H1 (cell line): ENCODE results near the gene DEFB123. TPM values are rescaled to one million over a fixed set of nuclear protein-coding genes. Genes with fewer than 3 reads are reported as not detected.

Experiments
- CTCF ChIA-PET: fragments of 300-600 bp; sonication (Branson Sonifier 250); formaldehyde crosslinking; loops from one replicate; lab custom pipeline; 2021; ENCODE audit not compliant: partially characterized antibody; lab: Charles Lee
- POLR2A ChIA-PET: fragments of 300-600 bp; sonication (Branson Sonifier 250); formaldehyde crosslinking; loops from one replicate; lab custom pipeline; 2021; ENCODE audit warnings: inconsistent platforms; ENCODE audit not compliant: partially characterized antibody; lab: Charles Lee
- DNase-seq, 2 experiments: peaks; one replicate each; pipeline versions ENCODE4 v3.0.0 to v3.0.0-alpha.2; 2010 to 2022; ENCODE audit warnings: low spot score in 2 of 2, low read depth in 1 of 2, mixed read lengths in 1 of 2
- FAIRE-seq: peaks from 2 replicates; lab custom pipeline; 2011; peaks lifted over from hg19 to GRCh38; lab: Jason Lieb, UNC
- H2AFZ ChIP-seq: 2 replicates; pipeline ENCODE4 v1.8.1; 2012; ENCODE audit warnings: low read length, inconsistent platforms
- H2AK5ac ChIP-seq: 2 replicates; pipeline ENCODE4 v1.6.1; 2013; ENCODE audit warnings: low read depth, low read length
- H2BK120ac ChIP-seq: replicated peaks from 2 replicates; pipeline ENCODE3; 2013; ENCODE audit warnings: low read depth, low read length, inconsistent platforms
- H2BK12ac ChIP-seq: 2 replicates; pipeline ENCODE4 v1.6.1; 2013; ENCODE audit warnings: low read depth, low read length
- H2BK15ac ChIP-seq: 2 replicates; pipeline ENCODE4 v1.6.1; 2013; ENCODE audit warnings: low read length
- H2BK20ac ChIP-seq: 2 replicates; pipeline ENCODE4 v1.6.1; 2013; ENCODE audit warnings: low read length
- H2BK5ac ChIP-seq: 2 replicates; pipeline ENCODE4 v1.6.1; 2013; ENCODE audit warnings: low read depth, low read length
- H3K14ac ChIP-seq: 2 replicates; pipeline ENCODE4 v1.6.1; 2013; ENCODE audit warnings: inconsistent platforms; ENCODE audit not compliant: insufficient read length
- H3K18ac ChIP-seq: 2 replicates; pipeline ENCODE4 v1.6.1; 2013; ENCODE audit warnings: low read length; ENCODE audit errors: extremely low read depth
- H3K23ac ChIP-seq: 2 replicates; pipeline ENCODE4 v1.6.1; 2013; ENCODE audit warnings: inconsistent platforms; ENCODE audit not compliant: insufficient read length
- H3K23me2 ChIP-seq: 2 replicates; pipeline ENCODE4 v1.6.1; 2013; ENCODE audit warnings: low read depth, low read length
- H3K27ac ChIP-seq: 2 replicates; pipeline ENCODE4 v1.6.1; 2011; ENCODE audit warnings: low read depth, low read length, inconsistent platforms
- H3K27me3 ChIP-seq, 4 experiments: replicated peaks in 1 of 4; 1 replicate in 1 of 4; 2 replicates in 3 of 4; pipeline versions ENCODE4 v1.6.1 to v1.8.1; 2011 to 2013; ENCODE audit warnings: low read length in 3 of 4, mild to moderate bottlenecking in 3 of 4, inconsistent platforms in 2 of 4, mixed read lengths in 2 of 4, moderate library complexity in 1 of 4; ENCODE audit not compliant: control insufficient read depth in 3 of 4, insufficient read depth in 3 of 4; ENCODE audit errors: extremely low read depth in 1 of 4
- H3K36me3 ChIP-seq, 4 experiments: 2 replicates each; pipeline versions ENCODE4 v1.6.1 to v1.8.1; 2011 to 2013; ENCODE audit warnings: mild to moderate bottlenecking in 4 of 4, low read length in 3 of 4, moderate library complexity in 2 of 4, control low read depth in 1 of 4, inconsistent platforms in 1 of 4; ENCODE audit not compliant: insufficient read depth in 4 of 4, control insufficient read depth in 2 of 4
- H3K4ac ChIP-seq: replicated peaks from 2 replicates; pipeline ENCODE3; 2013; ENCODE audit warnings: low read length, low read depth, mixed read lengths, inconsistent platforms; ENCODE audit not compliant: insufficient read length
- H3K4me1 ChIP-seq, 4 experiments: replicated peaks in 1 of 4; 1 replicate in 1 of 4; 2 replicates in 3 of 4; pipeline versions ENCODE4 v1.6.1 to v1.8.1; 2011 to 2013; ENCODE audit warnings: low read length in 3 of 4, inconsistent platforms in 2 of 4, mixed read lengths in 1 of 4; ENCODE audit not compliant: insufficient read depth in 4 of 4, control insufficient read depth in 3 of 4
- H3K4me2 ChIP-seq, 2 experiments: 2 replicates each; pipeline versions ENCODE4 v1.6.1 to v1.8.1; 2011 to 2013; ENCODE audit warnings: low read depth in 2 of 2, low read length in 2 of 2, control low read depth in 1 of 2, inconsistent platforms in 1 of 2, mild to moderate bottlenecking in 1 of 2; ENCODE audit not compliant: insufficient read depth in 1 of 2
- H3K4me3 ChIP-seq, 4 experiments: fragments of 200-600, 300-600 bp in 1 of 4; sonication (generic), shearing (Covaris generic), sonication (Bioruptor Twin) in 1 of 4; 2 replicates each; pipeline versions ENCODE4 v1.5.1 to v1.8.1; 2011 to 2016; ENCODE audit warnings: low read length in 4 of 4, low read depth in 3 of 4, control low read depth in 2 of 4, inconsistent platforms in 2 of 4, mild to moderate bottlenecking in 2 of 4, mixed read lengths in 1 of 4, moderate library complexity in 1 of 4; ENCODE audit not compliant: insufficient read depth in 2 of 4; ENCODE audit errors: extremely low read depth in 1 of 4
- H3K56ac ChIP-seq: replicated peaks from 2 replicates; pipeline ENCODE3; 2013; ENCODE audit warnings: low read depth, mild to moderate bottlenecking, mixed read lengths, low read length, inconsistent platforms; ENCODE audit not compliant: insufficient read length
- H3K79me1 ChIP-seq: 2 replicates; pipeline ENCODE4 v1.6.1; 2013; ENCODE audit warnings: low read depth, low read length, control low read depth
- H3K79me2 ChIP-seq, 2 experiments: 2 replicates each; pipeline versions ENCODE4 v1.6.1 to v1.8.1; 2012 to 2013; ENCODE audit warnings: low read length in 2 of 2, mild to moderate bottlenecking in 2 of 2, inconsistent platforms in 1 of 2; ENCODE audit not compliant: insufficient read depth in 2 of 2, control insufficient read depth in 1 of 2
- H3K9ac ChIP-seq, 4 experiments: replicated peaks in 1 of 4; 1 replicate in 1 of 4; 2 replicates in 3 of 4; pipeline versions ENCODE4 v1.6.1 to v1.8.1; 2011 to 2013; ENCODE audit warnings: low read depth in 3 of 4, low read length in 3 of 4, control low read depth in 2 of 4, mild to moderate bottlenecking in 2 of 4, moderate library complexity in 2 of 4, inconsistent platforms in 1 of 4; ENCODE audit errors: extremely low read depth in 1 of 4
- H3K9me3 ChIP-seq, 2 experiments: 2 replicates each; pipeline versions ENCODE4 v1.6.1 to v1.8.1; 2012 to 2013; ENCODE audit warnings: mild to moderate bottlenecking in 2 of 2, moderate library complexity in 2 of 2, control low read depth in 1 of 2, inconsistent platforms in 1 of 2, low read depth in 1 of 2, low read length in 1 of 2, mixed read lengths in 1 of 2; ENCODE audit not compliant: insufficient read depth in 2 of 2
- H4K20me1 ChIP-seq, 2 experiments: replicated peaks in 1 of 2; 2 replicates each; pipeline versions ENCODE3 to v1.8.1; 2011 to 2013; ENCODE audit warnings: inconsistent platforms in 2 of 2, low read length in 2 of 2, mild to moderate bottlenecking in 1 of 2; ENCODE audit not compliant: insufficient read depth in 2 of 2, control insufficient read depth in 1 of 2
- H4K5ac ChIP-seq: 2 replicates; pipeline ENCODE4 v1.6.1; 2013; ENCODE audit warnings: low read length, low read depth, mixed read lengths, inconsistent platforms; ENCODE audit not compliant: insufficient read length
- H4K8ac ChIP-seq: 2 replicates; pipeline ENCODE4 v1.8.0; 2013; ENCODE audit warnings: mild to moderate bottlenecking, moderate library complexity, low read length, inconsistent platforms; ENCODE audit not compliant: insufficient read depth; ENCODE audit errors: extremely low read depth
- H4K91ac ChIP-seq: replicated peaks from 2 replicates; pipeline ENCODE3; 2013; ENCODE audit warnings: low read length, mixed read lengths, inconsistent platforms; ENCODE audit not compliant: insufficient read length
- BACH1 ChIP-seq: IDR thresholded peaks from 2 replicates; pipeline ENCODE4 v1.6.1; 2012; ENCODE audit warnings: low read length, improper control_type of control experiment
- EGR1 ChIP-seq: IDR thresholded peaks from 2 replicates; pipeline ENCODE4 v1.6.1; 2011; ENCODE audit warnings: low read depth, low read length, borderline replicate concordance
- GABPA ChIP-seq: IDR thresholded peaks from 2 replicates; pipeline ENCODE4 v1.6.1; 2011; ENCODE audit warnings: mild to moderate bottlenecking, low read length, moderate library complexity, borderline replicate concordance; ENCODE audit not compliant: insufficient read depth
- KDM1A ChIP-seq: fragments of 200-600, 300-600 bp; sonication (generic); IDR thresholded peaks from 2 replicates; pipeline ENCODE4 v1.7.1; 2016; ENCODE audit warnings: mild to moderate bottlenecking, low read length, borderline replicate concordance
- KDM4A ChIP-seq: IDR thresholded peaks from one replicate; pipeline ENCODE4 v1.7.1; 2012; ENCODE audit warnings: low read depth, mild to moderate bottlenecking, moderate library complexity, low read length, inconsistent platforms; ENCODE audit not compliant: severe bottlenecking
- KDM5A ChIP-seq: fragments of 200-600 bp; IDR thresholded peaks from 2 replicates; pipeline ENCODE4 v1.7.1; 2012; ENCODE audit warnings: mild to moderate bottlenecking, low read length, inconsistent platforms, mixed read lengths
- PHF8 ChIP-seq: fragments of 200-600 bp; sonication (generic); conservative IDR thresholded peaks from 2 replicates; pipeline ENCODE4 v1.7.1; 2012; ENCODE audit warnings: low read depth, mild to moderate bottlenecking, inconsistent platforms, low read length, moderate library complexity
- POLR2A ChIP-seq, 2 experiments: IDR thresholded peaks; 1 replicate in 1 of 2; 2 replicates in 1 of 2; pipeline ENCODE4 v1.6.1; 2011; ENCODE audit warnings: low read depth in 2 of 2, low read length in 2 of 2, mild to moderate bottlenecking in 2 of 2; ENCODE audit errors: control extremely low read depth in 1 of 2
- RNF2 ChIP-seq: fragments of 200-900, 300-1000 bp; sonication (generic); IDR thresholded peaks from 2 replicates; pipeline ENCODE4 v1.7.1; 2016; ENCODE audit warnings: borderline replicate concordance, low read depth, mild to moderate bottlenecking, antibody characterized with exemption, low read length; ENCODE audit not compliant: poor library complexity, severe bottlenecking; ENCODE audit errors: missing control alignments
- SP2 ChIP-seq: IDR thresholded peaks from 2 replicates; pipeline ENCODE4 v1.6.1; 2012; ENCODE audit warnings: mild to moderate bottlenecking, low read length, inconsistent platforms
- SP4 ChIP-seq: IDR thresholded peaks from 2 replicates; pipeline ENCODE4 v1.6.1; 2012; ENCODE audit warnings: low read length, inconsistent platforms
- SRF ChIP-seq: IDR thresholded peaks from 2 replicates; pipeline ENCODE4 v1.6.1; 2011; ENCODE audit warnings: mild to moderate bottlenecking, low read depth, low read length, moderate library complexity
- TBP ChIP-seq: IDR thresholded peaks from 2 replicates; pipeline ENCODE4 v1.6.1; 2011; ENCODE audit warnings: low read depth, low read length, improper control_type of control experiment
- TEAD4 ChIP-seq: IDR thresholded peaks from 2 replicates; pipeline ENCODE4 v1.6.1; 2012; ENCODE audit warnings: low read depth, low read length, inconsistent platforms, mixed read lengths
- ZNF274 ChIP-seq: IDR thresholded peaks from 2 replicates; pipeline ENCODE4 v1.7.0; 2012; ENCODE audit warnings: low read length, borderline replicate concordance; ENCODE audit errors: extremely low read depth
- WGBS, 2 experiments: shearing (Covaris generic) in 1 of 2; methylation state at CpG; one replicate each; pipeline versions ENCODE4 v1.1.6 to v1.1.7; 2013 to 2015; ENCODE audit warnings: low lambda C conversion rate in 2 of 2, mixed read lengths in 2 of 2, inconsistent platforms in 1 of 2, low coverage in 1 of 2, missing lambda C conversion rate in 1 of 2; ENCODE audit not compliant: insufficient replicate concordance in 2 of 2, insufficient coverage in 1 of 2, insufficient read length in 1 of 2; ENCODE audit errors: extremely low coverage in 1 of 2, missing lambda C conversion rate in 1 of 2; 5-methylcytosine and 5-hydroxymethylcytosine counted together
- polyA plus RNA-seq, 7 experiments: library from polyadenylated mRNA; depleted of rRNA in 3 of 7; stranded (reverse) in 5 of 7; unstranded in 2 of 7; fragments of >200 nt in 5 of 7; fragments of 200-250 nt in 2 of 7; gene quantifications; 1 replicate in 5 of 7; 2 replicates in 1 of 7; 4 replicates in 1 of 7; pipeline versions ENCODE4 v1.2.1 to v1.2.3, GENCODE V29; 2011 to 2013; ENCODE audit warnings: missing spikeins in 2 of 7, mixed read lengths in 2 of 7
- total RNA-seq: library from RNA; stranded (reverse); fragmentation: NEBNext Ultra II Directional; extraction: Animal tissue kit (Norgen Biotek cat#: 25700); gene quantifications from 2 replicates; pipeline ENCODE4 v1.2.1, GENCODE V29; 2021
- TF ChIP-seq, protein P1 (sequence below): IDR thresholded peaks from 2 replicates; pipeline ENCODE4 v1.6.1; 2012; ENCODE audit warnings: inconsistent platforms

DEFB123 gene
- total and polyA plus RNA-seq, 2 of the 8 experiments (the other 6 are each of a cell fraction or from before 2014, with no cell fraction given), result not detected

- Histone ChIP-seq H3K18ac (no peak overlapping the region), H2AFZ (no peak overlapping the region), H4K20me1 (no peaks in the 10 kb centered on the region), H3K9me3 (peaks cover 56 to 71% of the 10 kb centered on the region in 2 experiments), H4K5ac (no peak overlapping the region), H3K9ac (no peak overlapping the region), H3K4me2 (no peak overlapping the region), H2BK5ac (no peak overlapping the region), H3K27ac (no peak overlapping the region), H4K8ac (no peak overlapping the region), H3K27me3 (no peaks in the 10 kb centered on the region), H3K23ac (no peak overlapping the region), H3K79me1 (no peaks in the 10 kb centered on the region), H3K79me2 (no peaks in the 10 kb centered on the region), H3K56ac (no peak overlapping the region), H3K4me1 (no peaks in the 10 kb centered on the region; a peak in 1 of 7 replicates), H2BK12ac (no peak overlapping the region), H3K23me2 (no peaks in the 10 kb centered on the region), H3K14ac (no peak overlapping the region), H2BK120ac (no peak overlapping the region), H2AK5ac (no peak overlapping the region), H2BK20ac (no peak overlapping the region), H4K91ac (no peak overlapping the region), H2BK15ac (no peak overlapping the region), H3K4ac (no peak overlapping the region), H3K4me3 (no peak overlapping the region), H3K36me3 (no peaks in the 10 kb centered on the region; a peak in 1 of 8 replicates)
- WGBS, 2 experiments, result 60% methylated on average over 2 of the region's 2 CpGs; no CpG with 5 or more reads in 1 of the 2 experiments
- FAIRE-seq, result no peak
- no peak for DNase-seq
- CTCF ChIA-PET, result no interaction called here
- POLR2A ChIA-PET, result no interaction called here
- TF ChIP-seq POLR2A (IDR thresholded peaks at IDR 0.05; ENCODE audit: control extremely low read depth in 1 of 2, low read depth in 2 of 2, low read length in 2 of 2), result no peak
- no peak for TF ChIP-seq EGR1
- no peak for TF ChIP-seq KDM1A
- TF ChIP-seq TEAD4, result no peak
- TF ChIP-seq BACH1, result no peak
- no peak for TF ChIP-seq GABPA
- TF ChIP-seq SP4, result no peak
- TF ChIP-seq KDM4A, result no peak
- TF ChIP-seq, protein P1, sequence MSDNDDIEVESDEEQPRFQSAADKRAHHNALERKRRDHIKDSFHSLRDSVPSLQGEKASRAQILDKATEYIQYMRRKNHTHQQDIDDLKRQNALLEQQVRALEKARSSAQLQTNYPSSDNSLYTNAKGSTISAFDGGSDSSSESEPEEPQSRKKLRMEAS, result no peak
- TF ChIP-seq RNF2, result no peak
- TF ChIP-seq KDM5A, result no peak
- no peak for TF ChIP-seq SP2
- no peak for TF ChIP-seq SRF
- no peak for TF ChIP-seq PHF8
- TF ChIP-seq TBP, result no peak
- TF ChIP-seq ZNF274, result no peak
Observed at GRCh38 chr20:31452575-31452974, 12.1 kb downstream of the DEFB123 start.
